NCI-H1694 (cell line): ENCODE data around the gene ATXN7L3.
A peak's percentile ranks its signal among the peaks of the same experiment; 100 is the strongest.
"Not testable (repeated sequence)": the region's sequence is repeated elsewhere in the genome, so short reads cannot be mapped to it uniquely, and the experiment has no call there.

Experiments
- DNase-seq: peaks from one replicate; lab custom pipeline; 2025; lab: John Stamatoyannopoulos, UW

Gene ATXN7L3

GRCh38 chr17:44199553-44200477 is at the start of gene ATXN7L3:
Gene ATXN7L3, minus strand, starts transcription at chr17:44199884. Its CDS starts 1,814 bp downstream, at chr17:44198070.
- peak; percentile 96 for DNase-seq

- DNase-seq, result no peak
These were observed 48.4 kb upstream of the ATXN7L3 start for GRCh38 chr17:44247876-44248736.

- DNase-seq, result no peak
These were observed 47.8 kb upstream of the ATXN7L3 start for GRCh38 chr17:44247440-44247841.

- no peak for DNase-seq
These were observed 41.5 kb upstream of the ATXN7L3 start for GRCh38 chr17:44241106-44241624.

GRCh38 chr17:44237886-44238285 is 38.2 kb upstream of the ATXN7L3 start:
- not testable (repeated sequence) for DNase-seq

- no peak for DNase-seq
These were observed 36.8 kb upstream of the ATXN7L3 start for GRCh38 chr17:44236444-44236991.

- no peak for DNase-seq
These were observed 35.9 kb upstream of the ATXN7L3 start for GRCh38 chr17:44235583-44235936.

GRCh38 chr17:44233582-44233981 is 33.9 kb upstream of the ATXN7L3 start:
- DNase-seq, result no peak

GRCh38 chr17:44232061-44232460 is 32.4 kb upstream of the ATXN7L3 start:
- no peak for DNase-seq

GRCh38 chr17:44230140-44230539 is 30.5 kb upstream of the ATXN7L3 start:
- no peak for DNase-seq

- no peak for DNase-seq
These were observed 29.4 kb upstream of the ATXN7L3 start for GRCh38 chr17:44229090-44229489.

GRCh38 chr17:44223541-44224071 is 23.9 kb upstream of the ATXN7L3 start:
- no peak for DNase-seq

- peak; percentile 80 for DNase-seq
These were observed 22.6 kb upstream of the ATXN7L3 start for GRCh38 chr17:44222112-44222869.

GRCh38 chr17:44221862-44222111 is 22.1 kb upstream of the ATXN7L3 start:
- no peak for DNase-seq

- peak; percentile 70 for DNase-seq
These were observed 21.6 kb upstream of the ATXN7L3 start for GRCh38 chr17:44221084-44221861.

GRCh38 chr17:44220213-44221083 is 20.8 kb upstream of the ATXN7L3 start:
- no peak for DNase-seq

- peak; percentile 60 for DNase-seq
These were observed 20.0 kb upstream of the ATXN7L3 start, which contains the start of gene UBTF for GRCh38 chr17:44219616-44220212. Gene UBTF, minus strand, starts transcription at chr17:44219675. Its CDS starts 1,446 bp downstream, at chr17:44218229.

- DNase-seq, result no peak
These were observed 19.5 kb upstream of the ATXN7L3 start for GRCh38 chr17:44219108-44219615.
